Mesothelial cell of epicardium (in vitro differentiated cells): Measurements from ENCODE around the gene SLFN14. TPM values are rescaled to one million over a fixed set of nuclear protein-coding genes. Genes with fewer than 3 reads are reported as not detected.

Experiments used
- DNase-seq, 2 experiments: peaks; one replicate each; pipeline ENCODE4 v3.0.0; 2021; ENCODE audit warnings: low spot score in 2 of 2; ENCODE audit not compliant: unreplicated experiment in 2 of 2
- H3K27ac Mint-ChIP-seq: 2 replicates; pipeline ENCODE4 v1.8.0; 2021; ENCODE audit warnings: mixed read lengths
- H3K27me3 Mint-ChIP-seq: 2 replicates; pipeline ENCODE4 v1.8.0; 2021; ENCODE audit warnings: low read depth, mixed read lengths
- H3K36me3 Mint-ChIP-seq: 2 replicates; pipeline ENCODE4 v1.8.0; 2021; ENCODE audit warnings: mixed read lengths
- H3K4me1 Mint-ChIP-seq: 2 replicates; pipeline ENCODE4 v1.8.0; 2021; ENCODE audit warnings: mixed read lengths
- H3K4me3 Mint-ChIP-seq: 2 replicates; pipeline ENCODE4 v1.8.0; 2021; ENCODE audit warnings: mild to moderate bottlenecking, moderate library complexity, mixed read lengths
- H3K9me3 Mint-ChIP-seq: 2 replicates; pipeline ENCODE4 v1.8.0; 2021; ENCODE audit warnings: mixed read lengths
- total RNA-seq: library from RNA; stranded (reverse); gene quantifications from 3 replicates; pipeline ENCODE4 v1.2.1, GENCODE V29; 2021
- TF ChIP-seq, protein P1 (sequence below): fragments of 200-600 bp; sonication (generic); IDR thresholded peaks from one replicate; pipeline ENCODE4 v1.5.0; 2021; ENCODE audit warnings: antibody characterized with exemption; ENCODE audit not compliant: unreplicated experiment

The SLFN14 gene
- total RNA-seq, 1 donor from 2014 or later = not detected

DNA sequence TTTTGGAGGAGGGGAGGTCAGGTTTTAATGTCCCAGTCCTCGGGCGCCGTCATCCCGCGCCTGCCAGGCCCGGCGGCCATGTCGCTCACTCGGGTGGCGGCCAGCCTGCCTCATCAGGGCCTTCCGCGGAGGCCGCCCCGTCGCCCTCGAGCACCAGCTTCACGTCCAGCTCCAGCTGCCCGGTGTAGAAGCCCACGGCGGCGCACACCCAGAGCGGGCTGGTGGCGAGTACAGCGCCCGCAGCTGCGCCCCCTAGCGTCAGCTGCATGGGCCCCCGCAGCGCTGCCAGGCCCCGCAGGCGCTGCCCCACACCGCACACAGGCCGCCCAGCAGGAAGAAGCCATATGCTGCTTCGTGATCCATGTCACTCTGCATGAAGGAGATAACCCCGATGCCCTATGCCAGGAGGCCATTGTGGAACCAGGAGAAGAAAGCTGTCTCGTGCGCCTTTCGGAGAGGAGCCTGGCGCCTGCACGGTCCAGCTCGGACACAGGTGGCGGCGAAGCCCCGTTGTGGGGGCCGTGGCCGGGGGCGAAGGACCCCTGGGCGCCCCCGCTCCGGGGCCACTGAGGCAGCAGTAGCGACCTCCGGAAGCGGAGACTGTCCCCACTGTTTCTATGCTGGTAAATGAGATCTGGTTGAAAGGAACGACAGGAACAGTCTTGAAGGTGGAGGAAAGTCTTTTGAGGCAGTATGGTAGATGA lies 36.1 kb upstream of the SLFN14 start:
- TF ChIP-seq, protein P1, sequence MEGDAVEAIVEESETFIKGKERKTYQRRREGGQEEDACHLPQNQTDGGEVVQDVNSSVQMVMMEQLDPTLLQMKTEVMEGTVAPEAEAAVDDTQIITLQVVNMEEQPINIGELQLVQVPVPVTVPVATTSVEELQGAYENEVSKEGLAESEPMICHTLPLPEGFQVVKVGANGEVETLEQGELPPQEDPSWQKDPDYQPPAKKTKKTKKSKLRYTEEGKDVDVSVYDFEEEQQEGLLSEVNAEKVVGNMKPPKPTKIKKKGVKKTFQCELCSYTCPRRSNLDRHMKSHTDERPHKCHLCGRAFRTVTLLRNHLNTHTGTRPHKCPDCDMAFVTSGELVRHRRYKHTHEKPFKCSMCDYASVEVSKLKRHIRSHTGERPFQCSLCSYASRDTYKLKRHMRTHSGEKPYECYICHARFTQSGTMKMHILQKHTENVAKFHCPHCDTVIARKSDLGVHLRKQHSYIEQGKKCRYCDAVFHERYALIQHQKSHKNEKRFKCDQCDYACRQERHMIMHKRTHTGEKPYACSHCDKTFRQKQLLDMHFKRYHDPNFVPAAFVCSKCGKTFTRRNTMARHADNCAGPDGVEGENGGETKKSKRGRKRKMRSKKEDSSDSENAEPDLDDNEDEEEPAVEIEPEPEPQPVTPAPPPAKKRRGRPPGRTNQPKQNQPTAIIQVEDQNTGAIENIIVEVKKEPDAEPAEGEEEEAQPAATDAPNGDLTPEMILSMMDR = no peak
- Mint-ChIP-seq H3K27me3 (no peaks in the 10 kb centered on the region), H3K27ac (no peak overlapping the region), H3K9me3 (no peaks in the 10 kb centered on the region), H3K36me3 (peaks cover 40% of the 10 kb centered on the region), H3K4me1 (peaks cover 5% of the 10 kb centered on the region), H3K4me3 (no peak overlapping the region)
- DNase-seq = no peak

DNA sequence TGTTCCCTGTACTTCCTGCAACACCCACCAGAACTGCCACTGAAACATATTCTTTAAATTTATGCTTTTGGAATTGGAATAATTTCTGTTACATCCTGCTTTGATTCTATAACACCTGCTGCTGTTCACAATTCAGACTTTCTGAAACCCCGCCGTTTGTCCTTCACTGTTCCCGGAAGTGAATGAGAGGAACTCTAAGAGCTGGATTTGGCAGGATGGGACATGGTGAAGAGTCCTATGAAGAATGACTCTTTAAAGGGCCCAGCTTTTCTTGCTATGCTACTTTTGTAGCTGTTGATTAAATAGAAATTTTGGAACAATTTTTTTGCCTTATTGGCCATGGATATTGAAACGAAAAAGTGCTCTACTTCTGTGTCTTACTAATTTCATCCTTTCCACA lies 35.5 kb upstream of the SLFN14 start:
- peaks cover 40% of the 10 kb centered on the region for H3K36me3 Mint-ChIP-seq
- TF ChIP-seq, protein P1 = no peak
- H3K27me3 Mint-ChIP-seq = no peaks in the 10 kb centered on the region
- H3K4me1 Mint-ChIP-seq = peaks cover 7% of the 10 kb centered on the region
- DNase-seq = no peak
- H3K4me3 Mint-ChIP-seq = no peak overlapping the region
- no peaks in the 10 kb centered on the region for H3K9me3 Mint-ChIP-seq
- no peak overlapping the region for H3K27ac Mint-ChIP-seq

DNA sequence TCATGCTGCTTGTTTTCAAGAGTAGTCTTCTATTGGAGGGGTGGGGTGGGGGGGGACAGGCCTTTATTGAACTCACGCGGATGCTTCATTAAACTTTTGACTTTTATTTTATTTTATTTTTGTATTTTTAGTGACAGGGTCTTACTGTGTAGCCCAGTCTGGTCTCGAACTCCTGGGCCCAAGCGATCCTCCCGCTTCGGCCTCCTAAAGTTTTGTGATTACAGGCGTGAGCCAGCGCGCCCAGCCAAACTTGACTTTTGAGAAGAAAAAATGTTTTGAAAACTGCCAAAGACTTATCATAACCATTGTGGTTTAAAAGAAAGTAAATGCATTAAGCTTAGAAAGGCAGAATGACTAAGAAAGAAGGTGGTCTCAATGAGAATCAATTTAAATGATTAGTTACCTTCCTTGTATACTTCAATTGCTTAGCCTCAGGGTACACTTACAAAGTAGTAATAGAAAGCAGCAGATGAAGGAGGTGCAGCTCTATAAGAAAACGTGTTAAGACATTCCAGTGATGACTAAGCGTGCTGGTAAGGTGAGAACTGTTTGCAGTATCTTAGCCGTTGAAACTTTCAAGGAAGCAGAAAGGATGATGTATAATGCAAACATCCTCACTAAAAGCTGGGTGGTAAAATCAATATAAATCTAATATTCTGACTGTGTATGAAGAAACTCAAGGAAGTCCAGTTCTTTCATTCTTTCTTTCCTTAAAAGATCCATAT lies 27.7 kb upstream of the SLFN14 start:
- no peak for DNase-seq
- H3K36me3 Mint-ChIP-seq = no peaks in the 10 kb centered on the region
- H3K4me1 Mint-ChIP-seq = peaks cover 40% of the 10 kb centered on the region
- H3K9me3 Mint-ChIP-seq = no peaks in the 10 kb centered on the region
- H3K27me3 Mint-ChIP-seq = peaks cover 13% of the 10 kb centered on the region
- H3K4me3 Mint-ChIP-seq = peak overlapping the region; percentile 95
- peak overlapping the region; percentile 98 for H3K27ac Mint-ChIP-seq
- TF ChIP-seq, protein P1 = no peak

DNA sequence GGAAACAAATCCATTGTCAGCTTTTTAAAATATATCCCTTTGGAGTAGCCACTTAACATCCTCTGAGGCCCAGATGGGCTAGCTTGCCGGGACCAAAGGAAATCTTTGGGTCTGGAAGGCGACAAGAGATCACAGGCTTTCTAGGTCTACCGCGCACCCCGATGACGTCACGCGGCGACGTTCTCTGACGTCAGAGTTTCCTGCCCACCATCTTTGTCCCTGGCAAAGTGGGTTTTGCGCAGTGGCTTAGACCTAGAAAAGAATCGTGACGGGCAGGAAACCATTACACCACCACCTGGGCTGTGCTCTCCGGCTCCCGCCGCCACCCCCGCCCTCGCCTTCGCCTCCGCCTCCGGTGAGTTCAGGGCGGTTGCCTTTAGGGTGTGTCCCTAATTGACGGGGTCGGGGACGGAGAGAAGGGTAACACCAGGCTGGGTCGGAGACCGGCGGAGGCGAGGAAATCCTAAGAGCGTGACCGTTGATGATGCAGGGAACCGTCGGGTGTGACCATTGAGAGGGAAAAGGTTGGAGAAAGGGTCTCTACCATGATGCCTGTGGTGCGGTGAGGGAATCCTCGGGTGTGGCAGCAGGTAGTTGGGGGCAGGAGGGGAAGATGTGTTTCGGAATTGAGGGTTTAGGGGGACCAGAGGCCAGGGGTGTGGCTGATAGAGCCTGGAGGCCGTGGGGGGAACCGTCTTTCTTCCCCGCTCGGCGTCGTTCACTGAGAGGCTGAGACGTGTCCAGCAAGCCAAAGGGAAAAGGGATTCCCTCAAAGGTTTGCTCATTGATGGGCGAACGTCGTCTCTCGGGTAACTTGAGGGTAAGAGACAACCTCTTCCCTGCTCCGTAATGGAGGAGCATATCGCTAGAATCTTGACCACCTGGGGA lies 26.7 kb upstream of the SLFN14 start, which contains the start of gene AP2B1:
Gene AP2B1, plus strand, starts transcription at position 249 of the 888 bp plus-strand sequence. CDS start 6,709 bp downstream, outside the sequence.
- H3K4me1 Mint-ChIP-seq = peaks cover 39% of the 10 kb centered on the region
- DNase-seq = peak; percentile 80 to 99
- H3K4me3 Mint-ChIP-seq = peak within 1 kb of the TSS; percentile 95
- no peaks in the 10 kb centered on the region for H3K36me3 Mint-ChIP-seq
- TF ChIP-seq, protein P1 = no peak
- peaks cover 18% of the 10 kb centered on the region for H3K27me3 Mint-ChIP-seq
- H3K9me3 Mint-ChIP-seq = no peaks in the 10 kb centered on the region
- H3K27ac Mint-ChIP-seq = peak within 1 kb of the TSS; percentile 98

DNA sequence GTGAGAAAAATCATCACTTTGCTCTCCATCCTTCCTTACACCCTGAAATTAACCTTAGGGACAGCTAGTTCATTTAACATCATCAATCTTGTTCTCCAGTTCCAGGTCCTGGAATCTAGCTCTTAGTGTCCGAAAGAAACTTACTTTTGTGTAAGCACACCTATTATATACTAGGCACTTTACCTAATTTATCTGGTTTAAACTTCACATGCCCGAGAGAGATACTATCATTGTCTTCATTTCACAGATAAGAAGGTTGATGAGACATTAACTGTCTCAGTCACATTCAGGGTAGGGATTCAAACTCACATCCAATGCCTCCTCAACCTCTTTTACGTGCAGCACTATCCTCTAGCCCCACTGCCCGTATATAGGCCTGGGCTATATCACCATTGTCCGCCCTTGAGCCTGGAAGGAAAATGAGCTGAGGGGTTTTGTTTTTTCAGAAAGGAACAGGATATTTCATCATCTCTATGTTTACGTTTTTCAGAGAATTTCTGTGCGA lies 26.0 kb upstream of the SLFN14 start:
- H3K36me3 Mint-ChIP-seq = no peaks in the 10 kb centered on the region
- H3K4me3 Mint-ChIP-seq = peak overlapping the region; percentile 95
- TF ChIP-seq, protein P1 = no peak
- H3K27me3 Mint-ChIP-seq = peaks cover 20% of the 10 kb centered on the region
- no peaks in the 10 kb centered on the region for H3K9me3 Mint-ChIP-seq
- DNase-seq = no peak
- H3K27ac Mint-ChIP-seq = peak overlapping the region; percentile 98
- H3K4me1 Mint-ChIP-seq = peaks cover 39% of the 10 kb centered on the region
